Cardiac fibroblast (primary cell): ENCODE results near the gene NBL1.

Experiments used
- DNase-seq, 2 donors: peaks; one replicate each; pipeline versions ENCODE4 v3.0.0 to v3.0.0-alpha.2; 2010; ENCODE audit warnings: low read depth in 2 of 2
- H3K4me3 ChIP-seq, 2 donors: replicated peaks in 1 of 2; 1 replicate in 1 of 2; 2 replicates in 1 of 2; pipeline ENCODE4 v1.5.1; 2011; ENCODE audit warnings: low read depth in 2 of 2, low read length in 2 of 2, mild to moderate bottlenecking in 2 of 2, moderate library complexity in 1 of 2
- CTCF ChIP-seq: IDR thresholded peaks from one replicate; pipeline ENCODE4 v1.5.1; 2011; ENCODE audit warnings: low read depth, mild to moderate bottlenecking, low read length, inconsistent platforms

Gene NBL1

DNA sequence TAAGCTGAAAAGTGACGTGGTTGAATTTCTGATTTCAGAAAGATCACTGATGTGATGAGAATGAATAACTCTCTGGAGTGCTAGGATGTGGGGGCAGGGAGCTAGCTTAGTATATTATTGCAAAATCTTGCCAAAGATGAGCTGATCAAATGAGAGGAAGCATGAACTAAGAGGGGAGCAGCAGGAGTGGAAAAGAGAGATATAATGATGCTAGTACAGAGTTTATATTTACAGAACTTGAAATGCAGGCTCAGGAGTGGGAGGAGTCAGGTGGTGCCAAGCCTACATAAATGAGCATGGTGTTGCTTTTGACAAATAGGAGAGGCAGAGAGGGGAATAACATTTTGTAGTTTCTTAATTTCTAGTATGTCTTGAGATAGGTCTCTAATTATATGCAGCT lies 38.1 kb upstream of the NBL1 start:
- no peak for TF ChIP-seq CTCF
- DNase-seq: peak in 1 of 2 donors; percentile 39
- no peak overlapping the region for H3K4me3 ChIP-seq

DNA sequence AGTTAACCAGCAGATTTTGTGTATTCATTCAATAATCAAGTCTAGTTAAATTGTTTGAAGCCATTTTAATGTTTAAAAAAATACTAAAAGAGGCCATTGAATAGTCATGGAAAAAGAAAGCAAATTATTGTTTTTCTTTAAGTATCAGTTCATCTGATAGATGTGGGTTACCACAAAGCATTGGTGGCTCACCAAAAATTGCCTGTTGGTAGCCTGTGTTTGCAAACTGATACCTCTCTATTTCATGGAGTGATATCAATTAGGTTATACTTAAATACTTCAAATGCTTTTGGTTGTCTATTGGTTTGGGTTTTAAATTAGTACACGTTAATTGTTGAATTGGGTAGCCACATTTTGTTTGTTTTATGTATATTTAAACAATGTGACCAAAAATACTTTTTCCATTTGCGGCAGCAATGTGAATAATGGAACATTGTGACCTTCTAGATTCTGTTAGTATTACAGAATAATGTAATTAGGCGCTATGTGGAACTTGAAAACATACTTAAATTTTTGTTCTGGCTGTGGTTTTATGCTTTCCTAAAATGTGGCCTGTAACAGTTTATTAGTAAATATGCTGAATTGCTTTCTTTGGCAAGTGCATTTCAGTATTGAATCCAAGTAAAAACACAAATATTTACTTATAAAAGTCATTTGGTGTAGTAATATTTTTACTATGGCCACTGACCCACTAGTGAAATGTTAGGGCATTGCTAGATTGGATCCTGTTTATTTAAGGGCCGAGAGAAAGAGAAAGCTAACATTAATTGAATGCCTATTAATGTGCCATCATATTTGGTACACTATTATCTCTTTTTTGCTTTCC lies 37.1 kb upstream of the NBL1 start:
- no peak overlapping the region for H3K4me3 ChIP-seq
- no peak for DNase-seq
- TF ChIP-seq CTCF: no peak

DNA sequence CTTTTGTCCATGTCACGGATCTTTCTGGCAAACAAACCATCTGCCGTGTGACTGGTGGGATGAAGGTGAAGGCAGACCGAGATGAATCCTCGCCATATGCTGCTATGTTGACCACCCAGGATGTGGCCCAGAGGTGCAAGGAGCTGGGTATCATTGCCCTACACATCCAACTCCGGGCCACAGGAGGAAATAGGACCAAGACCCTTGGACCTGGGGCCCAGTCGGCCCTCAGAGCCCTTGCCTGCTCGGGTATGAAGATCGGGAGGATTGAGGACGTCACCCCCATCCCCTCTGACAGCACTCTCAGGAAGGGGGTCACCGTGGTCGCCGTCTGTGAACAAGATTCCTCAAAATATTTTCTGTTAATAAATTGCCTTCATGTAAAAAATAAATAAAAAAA lies 35.9 kb upstream of the NBL1 start:
- DNase-seq: no peak
- no peak overlapping the region for H3K4me3 ChIP-seq
- TF ChIP-seq CTCF: no peak

GRCh38 chr1:19610282-19610981 lies 33.7 kb upstream of the NBL1 start:
- TF ChIP-seq CTCF: no peak
- peak in 1 of 2 donors; percentile 37 for DNase-seq
- H3K4me3 ChIP-seq: no peak overlapping the region

GRCh38 chr1:19612530-19612929 lies 31.6 kb upstream of the NBL1 start:
- DNase-seq: no peak
- no peak for TF ChIP-seq CTCF

DNA sequence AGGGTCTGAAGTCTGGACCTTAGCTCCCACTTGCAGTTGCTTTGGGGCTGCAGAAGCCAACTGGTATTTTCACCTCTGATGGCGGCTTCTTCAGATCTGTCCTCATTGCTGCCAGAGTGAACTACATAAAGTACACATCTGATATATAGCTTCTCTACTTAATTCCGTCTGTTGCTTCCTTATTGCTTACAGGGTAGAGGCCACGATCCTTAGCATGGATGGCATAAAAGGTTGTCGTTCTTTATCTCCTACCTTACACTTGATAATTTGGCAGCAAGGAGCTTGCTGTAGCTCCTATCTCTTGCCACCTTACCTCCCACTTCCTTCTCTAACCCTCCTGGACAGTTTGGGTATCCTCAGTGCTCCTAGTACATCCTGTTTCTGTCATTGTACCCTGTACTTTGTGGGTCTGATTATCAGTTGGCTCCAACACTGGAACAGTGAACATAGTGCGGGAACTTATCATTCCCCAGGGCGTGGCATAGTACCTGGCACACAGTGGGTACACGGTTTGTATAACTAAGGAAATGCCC lies 30.9 kb upstream of the NBL1 start:
- DNase-seq: no peak
- no peak overlapping the region for H3K4me3 ChIP-seq
- TF ChIP-seq CTCF: no peak

More at GRCh38 chr1:19612530-19612929, 31.6 kb upstream of the NBL1 start:
- H3K4me3 ChIP-seq: no peak overlapping the region
